Heart left ventricle (tissue), 16 donors: ENCODE data around the gene CPM. TPM values are rescaled to one million over a fixed set of nuclear protein-coding genes. Genes with fewer than 3 reads are reported as not detected.

Source experiments
- ATAC-seq, 4 donors: fragments of 200-7000 bp; cut with Tn5 transposase; one replicate each; pipeline ENCODE4 v1.9.1; 2020 to 2022; ENCODE audit warnings: moderate library complexity in 4 of 4, mild to moderate bottlenecking in 3 of 4, moderate number of reproducible peaks in 1 of 4
- DNase-seq, 5 donors: peaks; one replicate each; pipeline ENCODE4 v3.0.0-alpha.2; 2020
- H3K27ac ChIP-seq, 12 donors: fragments of 200-600 bp; sonication (generic) in 4 of 12; one replicate each; pipeline versions ENCODE4 v1.5.0 to v1.8.0; 2016 to 2022; ENCODE audit warnings: mild to moderate bottlenecking in 2 of 12
- H3K27me3 ChIP-seq, 9 donors: fragments of 200-600 bp; sonication (generic) in 2 of 9; one replicate each; pipeline versions ENCODE4 v1.5.1 to v1.8.0; 2016 to 2022; ENCODE audit warnings: mild to moderate bottlenecking in 3 of 9
- H3K36me3 ChIP-seq, 9 donors: fragments of 200-600 bp; sonication (generic) in 2 of 9; one replicate each; pipeline versions ENCODE4 v1.5.0 to v1.8.0; 2018 to 2022; ENCODE audit warnings: mild to moderate bottlenecking in 2 of 9
- H3K4me1 ChIP-seq, 12 donors: fragments of 200-600 bp; sonication (generic) in 4 of 12; one replicate each; pipeline versions ENCODE4 v1.5.0 to v1.8.0; 2016 to 2022; ENCODE audit warnings: mild to moderate bottlenecking in 3 of 12
- H3K4me3 ChIP-seq, 12 donors: fragments of 200-600 bp; sonication (generic) in 4 of 12; one replicate each; pipeline versions ENCODE4 v1.5.0 to v1.8.0; 2017 to 2022; ENCODE audit warnings: mild to moderate bottlenecking in 9 of 12, moderate library complexity in 4 of 12
- H3K9me3 ChIP-seq, 12 donors: fragments of 200-600 bp; sonication (generic) in 4 of 12; one replicate each; pipeline versions ENCODE4 v1.5.0 to v1.8.0; 2016 to 2022; ENCODE audit warnings: mild to moderate bottlenecking in 1 of 12
- POLR2A ChIP-seq, 2 donors: fragments of 450-650 bp; IDR thresholded peaks; one replicate each; pipeline ENCODE4 v1.6.1; 2017; ENCODE audit warnings: antibody characterized with exemption in 2 of 2, mild to moderate bottlenecking in 2 of 2, moderate library complexity in 2 of 2
- WGBS, 4 donors: extraction: QIAGEN DNeasy Blood & Tissue Kit in 2 of 4; methylation state at CpG; one replicate each; pipeline versions ENCODE4 v1.1.5 to v1.1.7; 2013 to 2018; 5-methylcytosine and 5-hydroxymethylcytosine counted together
- intact Hi-C, 10 donors: fragments of 100-400 bp; cut with DNase I; formaldehyde crosslinking; loops; one replicate each; pipeline versions ENCODE4 v1.11.1 to v1.14.2; 2022
- polyA plus RNA-seq, 2 donors: library from polyadenylated mRNA; stranded (reverse); fragments of 200-250 nt; gene quantifications; one replicate each; pipeline ENCODE4 v1.2.3, GENCODE V29; 2013
- total RNA-seq, 9 donors: library from RNA; depleted of rRNA in 2 of 9; stranded (reverse); fragments of >200 nt in 2 of 9; fragmentation: NEBNext Ultra II Directional in 3 of 9; extraction: Animal tissue kit (Norgen Biotek cat#: 25700) in 3 of 9; gene quantifications; one replicate each; pipeline versions ENCODE4 v1.1.0 to v1.2.4, GENCODE V29; 2016 to 2023
- TF ChIP-seq, protein P1 (sequence below), 12 donors: fragments of 200-600 bp; sonication (generic) in 4 of 12; IDR thresholded peaks; one replicate each; pipeline versions ENCODE4 v1.5.0 to v1.8.0; 2018 to 2022; ENCODE audit warnings: antibody characterized with exemption in 12 of 12, mild to moderate bottlenecking in 5 of 12
- donor health status: ischemic (EF 13 %, LVEDD 7.1; RV severe dilation, severe dysfunction).
- donor health status: healthy with polysubstance abuse.
- donor health status: DM: no; HTN: yes; CAD: no.
- donor health status: DM: no; HTN: no; CAD: no.
- donor health status: ischemic (EF 25% LVEDD 6.9; RV normal size, moderate dysfunction).
- donor health status: ischemic (EF 25% LVEDD 5.7; RV mildly dilated, moderate dysfunction).
- donor health status: healthy.
- donor health status: DM: yes; HTN: yes; CAD: no.
- donor health status: ischemic (EF 35%, LVEDD 5.7; RV mildly dilated, moderate dysfunction).
- donor health status: nonischemic (EF 11% LVEDD 7.7; RV severe dilation, severe dysfunction).
- donor health status: DM: yes; HTN: yes; CAD: no.
- donor health status: PGD.
- donor health status: ischemic (EF 29% LVEDD 5.4; RV normal size, mild dysfunction).
- donor health status: nonischemic (EF 23%, LVEDD 6.1; RV moderate dilation, normal function).

Gene CPM
- total and polyA plus RNA-seq, 11 donors, result 2.0 to 25.4 (median 8.8) TPM

GRCh38 chr12:68951652-68952051 is 18.7 kb upstream of the CPM start:
- Histone ChIP-seq H3K4me3 (no peak overlapping the region), H3K27me3 (no peaks in the 10 kb centered on the region), H3K9me3 (no peaks in the 10 kb centered on the region), H3K27ac (peak overlapping the region in 2 of 12 donors; percentile 46 to 75), H3K36me3 (no peaks in the 10 kb centered on the region), H3K4me1 (peaks cover 0 to 16% (median 0%) of the 10 kb centered on the region in 12 donors)
- WGBS, 4 donors, result 54 to 71% (median 63%) methylated on average over 6 of the region's 6 CpGs
- ATAC-seq (peak; percentile 57 to 78 (median 70)), DNase-seq (peak in 2 of 5 donors; percentile 30 to 41)
- intact Hi-C loops, result no loop called here
- TF ChIP-seq, protein P1, sequence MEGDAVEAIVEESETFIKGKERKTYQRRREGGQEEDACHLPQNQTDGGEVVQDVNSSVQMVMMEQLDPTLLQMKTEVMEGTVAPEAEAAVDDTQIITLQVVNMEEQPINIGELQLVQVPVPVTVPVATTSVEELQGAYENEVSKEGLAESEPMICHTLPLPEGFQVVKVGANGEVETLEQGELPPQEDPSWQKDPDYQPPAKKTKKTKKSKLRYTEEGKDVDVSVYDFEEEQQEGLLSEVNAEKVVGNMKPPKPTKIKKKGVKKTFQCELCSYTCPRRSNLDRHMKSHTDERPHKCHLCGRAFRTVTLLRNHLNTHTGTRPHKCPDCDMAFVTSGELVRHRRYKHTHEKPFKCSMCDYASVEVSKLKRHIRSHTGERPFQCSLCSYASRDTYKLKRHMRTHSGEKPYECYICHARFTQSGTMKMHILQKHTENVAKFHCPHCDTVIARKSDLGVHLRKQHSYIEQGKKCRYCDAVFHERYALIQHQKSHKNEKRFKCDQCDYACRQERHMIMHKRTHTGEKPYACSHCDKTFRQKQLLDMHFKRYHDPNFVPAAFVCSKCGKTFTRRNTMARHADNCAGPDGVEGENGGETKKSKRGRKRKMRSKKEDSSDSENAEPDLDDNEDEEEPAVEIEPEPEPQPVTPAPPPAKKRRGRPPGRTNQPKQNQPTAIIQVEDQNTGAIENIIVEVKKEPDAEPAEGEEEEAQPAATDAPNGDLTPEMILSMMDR (IDR thresholded peaks at IDR 0.05), result no peak

DNA sequence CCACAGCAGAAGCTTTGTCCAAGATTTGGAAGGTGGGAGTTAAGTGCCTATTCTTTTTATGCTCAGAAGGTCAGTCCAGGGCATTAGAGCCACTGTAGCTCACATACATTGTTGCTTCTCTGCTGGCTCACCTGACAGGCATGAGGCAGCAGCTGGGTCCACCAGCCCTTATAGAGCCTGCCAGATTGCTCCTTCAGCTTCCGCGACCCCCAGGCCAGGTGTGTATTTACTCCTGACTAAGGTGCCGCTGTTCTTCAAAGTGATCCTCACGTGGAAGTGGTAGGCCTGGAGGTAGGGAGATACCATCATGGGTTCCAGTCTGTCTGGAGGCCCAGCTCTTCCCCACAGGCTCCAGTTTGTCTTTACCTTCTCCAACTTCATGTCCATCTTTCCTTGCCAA is 17.5 kb upstream of the CPM start:
- Histone ChIP-seq H3K27ac (no peak overlapping the region), H3K4me3 (no peak overlapping the region), H3K27me3 (no peaks in the 10 kb centered on the region), H3K4me1 (peaks cover 0 to 16% (median 0%) of the 10 kb centered on the region in 12 donors), H3K36me3 (no peaks in the 10 kb centered on the region), H3K9me3 (no peaks in the 10 kb centered on the region)
- ATAC-seq (no peak), DNase-seq (no peak)
- 91 to 98% (median 96%) methylated on average over 4 of the region's 4 CpGs for WGBS, 4 donors
- intact Hi-C loops, result no loop called here
- TF ChIP-seq, protein P1 (IDR thresholded peaks at IDR 0.05), result no peak
- no peak for TF ChIP-seq POLR2A (IDR thresholded peaks at IDR 0.05)

DNA sequence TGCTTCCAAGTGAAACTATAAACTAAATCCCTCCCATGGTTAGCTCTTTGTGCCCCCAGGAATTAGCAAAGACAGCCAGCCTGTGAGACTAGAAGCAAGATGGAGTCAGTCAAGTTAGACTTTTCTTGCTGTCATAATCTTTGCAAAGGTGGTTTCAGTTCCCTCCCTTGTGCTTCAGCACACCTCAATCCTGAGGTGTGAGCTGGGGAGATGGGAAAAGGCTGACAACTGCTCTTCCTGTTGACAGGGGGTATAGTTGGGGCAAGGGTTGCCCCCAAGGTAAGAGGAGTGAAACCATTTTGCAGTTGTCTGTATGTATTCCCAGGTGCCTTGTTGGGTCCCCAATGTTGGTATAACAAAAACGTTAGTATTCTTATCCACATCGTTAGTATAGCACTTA is 12.3 kb upstream of the CPM start:
- no peaks in the 10 kb centered on the region for H3K27me3 ChIP-seq
- no peak for ATAC-seq
- no peaks in the 10 kb centered on the region for H3K9me3 ChIP-seq
- no peak overlapping the region for H3K27ac ChIP-seq
- H3K4me1 ChIP-seq, result peaks cover 0 to 8% (median 0%) of the 10 kb centered on the region in 12 donors
- H3K4me3 ChIP-seq, result no peak overlapping the region
- DNase-seq, result no peak
- H3K36me3 ChIP-seq, result no peaks in the 10 kb centered on the region
- 47 to 70% (median 61%) methylated on average over 2 of the region's 2 CpGs for WGBS, 4 donors
- TF ChIP-seq POLR2A (IDR thresholded peaks at IDR 0.05), result no peak
- TF ChIP-seq, protein P1 (IDR thresholded peaks at IDR 0.05), result no peak
- intact Hi-C loops, result no loop called here

- DNase-seq (no peak), ATAC-seq (no peak)
- Histone ChIP-seq H3K9me3 (no peaks in the 10 kb centered on the region), H3K4me1 (peaks cover 0 to 8% (median 0%) of the 10 kb centered on the region in 12 donors), H3K4me3 (no peak overlapping the region), H3K36me3 (no peaks in the 10 kb centered on the region), H3K27ac (no peak overlapping the region), H3K27me3 (no peaks in the 10 kb centered on the region)
- 71 to 74% (median 72%) methylated on average over 5 of the region's 5 CpGs for WGBS, 4 donors
- intact Hi-C loops, result no loop called here
- no peak for TF ChIP-seq POLR2A (IDR thresholded peaks at IDR 0.05)
- TF ChIP-seq, protein P1 (IDR thresholded peaks at IDR 0.05), result no peak
Measured at GRCh38 chr12:68944296-68945076, 11.5 kb upstream of the CPM start.
